Activated CD8-positive, alpha-beta memory T cell treated with anti-CD3 and anti-CD28 coated beads, Interleukin-2, amount 50 U/mL, for 1 hour (primary cell): ENCODE measurements around the gene FZD1.

Experiments used
- DNase-seq: peaks from one replicate; pipeline ENCODE4 v3.0.0-alpha.2; 2020; ENCODE audit errors: extremely low read depth

Gene FZD1

GRCh38 chr7:91264924-91265681, 870 bp downstream of the FZD1 start:
- DNase-seq, result no peak

GRCh38 chr7:91265693-91266066, 1.4 kb downstream of the FZD1 start:
- no peak for DNase-seq

- DNase-seq, result no peak
These were observed 1.9 kb downstream of the FZD1 start for GRCh38 chr7:91266067-91266688.

GRCh38 chr7:91266689-91267090, 2.5 kb downstream of the FZD1 start:
- DNase-seq, result no peak

GRCh38 chr7:91267171-91267955, 3.1 kb downstream of the FZD1 start:
- no peak for DNase-seq

GRCh38 chr7:91270372-91270771, 6.1 kb downstream of the FZD1 start:
- no peak for DNase-seq

- no peak for DNase-seq
These were observed 12.7 kb downstream of the FZD1 start for GRCh38 chr7:91276909-91277308.

- no peak for DNase-seq
These were observed 16.0 kb downstream of the FZD1 start for GRCh38 chr7:91280185-91280584.

- DNase-seq, result no peak
These were observed 16.4 kb downstream of the FZD1 start for GRCh38 chr7:91280604-91281003.

- DNase-seq, result no peak
These were observed 21.6 kb downstream of the FZD1 start for GRCh38 chr7:91285696-91286355.

GRCh38 chr7:91286432-91286831, 22.2 kb downstream of the FZD1 start:
- DNase-seq, result no peak

GRCh38 chr7:91287371-91288084, 23.3 kb downstream of the FZD1 start:
- no peak for DNase-seq

GRCh38 chr7:91288208-91288824, 24.1 kb downstream of the FZD1 start:
- DNase-seq, result no peak

GRCh38 chr7:91289633-91290254, 25.5 kb downstream of the FZD1 start:
- DNase-seq, result no peak

- no peak for DNase-seq
These were observed 27.1 kb downstream of the FZD1 start for GRCh38 chr7:91291302-91291701.

GRCh38 chr7:91291902-91292301, 27.7 kb downstream of the FZD1 start:
- no peak for DNase-seq

GRCh38 chr7:91292506-91292905, 28.3 kb downstream of the FZD1 start:
- no peak for DNase-seq

GRCh38 chr7:91293136-91293535, 28.9 kb downstream of the FZD1 start:
- no peak for DNase-seq

- DNase-seq, result no peak
These were observed 29.6 kb downstream of the FZD1 start for GRCh38 chr7:91293840-91294239.

GRCh38 chr7:91294639-91295220, 30.5 kb downstream of the FZD1 start:
- DNase-seq, result no peak
